K562 (cell line): ENCODE data around the gene BDP1.
A peak's percentile ranks its signal among the peaks of the same experiment; 100 is the strongest.

Experiments used
- CHD1 ChIP-seq: fragments of 200-600 bp; sonication (generic); IDR thresholded peaks from one replicate; pipeline ENCODE4 v1.6.1; 2012; ENCODE audit warnings: mild to moderate bottlenecking, moderate library complexity, low read length, inconsistent platforms
- HDGF ChIP-seq: fragments of 450-650 bp; IDR thresholded peaks from 2 replicates; pipeline ENCODE4 v1.6.1; 2016
- MAFF ChIP-seq: IDR thresholded peaks from 2 replicates; pipeline ENCODE4 v1.6.1; 2012; ENCODE audit warnings: low read length, improper control_type of control experiment
- MEIS2 ChIP-seq: fragments of 450-650 bp; IDR thresholded peaks from 2 replicates; pipeline ENCODE4 v1.6.1; 2014; ENCODE audit warnings: mild to moderate bottlenecking; ENCODE audit not compliant: partially characterized antibody
- NR2C1 ChIP-seq, 2 experiments: fragments of 450-650 bp; IDR thresholded peaks; 2 replicates each; pipeline ENCODE4 v1.6.1; 2017; ENCODE audit warnings: mild to moderate bottlenecking in 2 of 2, antibody characterized with exemption in 1 of 2, inconsistent platforms in 1 of 2, missing compliant biosample characterization in 1 of 2, missing genetic modification characterization in 1 of 2
- POLR2A ChIP-seq: fragments of 450-650 bp; conservative IDR thresholded peaks from 2 replicates; pipeline ENCODE4 v1.6.1; 2016
- STAT5B ChIP-seq: fragments of 250-450 bp; sonication (Bioruptor Pico); IDR thresholded peaks from 2 replicates; pipeline ENCODE4 v1.8.0; 2021; ENCODE audit warnings: mild to moderate bottlenecking, inconsistent platforms
- YY1 ChIP-seq, 3 experiments: IDR thresholded peaks; 2 replicates each; pipeline ENCODE4 v1.6.1; 2011; ENCODE audit warnings: low read length in 2 of 3, mild to moderate bottlenecking in 2 of 3, moderate library complexity in 2 of 3, borderline replicate concordance in 1 of 3, control low read depth in 1 of 3, low read depth in 1 of 3; ENCODE audit not compliant: insufficient read depth in 3 of 3, insufficient replicate concordance in 2 of 3, control insufficient read depth in 1 of 3, insufficient read length in 1 of 3; ENCODE audit errors: extremely low read depth in 1 of 3
- ZBTB17 ChIP-seq: fragments of 450-650 bp; formaldehyde crosslinking; IDR thresholded peaks from 2 replicates; pipeline ENCODE4 v1.4.0; 2020; ENCODE audit warnings: mild to moderate bottlenecking
- ZNF766 ChIP-seq: fragments of 200-800 bp; sonication (Bioruptor generic); conservative IDR thresholded peaks from 2 replicates; pipeline ENCODE4 v1.6.1; 2016; ENCODE audit warnings: missing genetic modification characterization, missing compliant biosample characterization
- TF ChIP-seq, protein P1 (sequence below), 3 experiments: IDR thresholded peaks in 2 of 3; conservative IDR thresholded peaks in 1 of 3; 2 replicates each; pipeline ENCODE4 v1.5.1; 2011 to 2012; ENCODE audit warnings: low read length in 3 of 3, mild to moderate bottlenecking in 3 of 3, control low read depth in 2 of 3, improper control_type of control experiment in 1 of 3, inconsistent platforms in 1 of 3, low read depth in 1 of 3, mixed read lengths in 1 of 3, moderate library complexity in 1 of 3; ENCODE audit not compliant: insufficient read depth in 2 of 3
- TF ChIP-seq, protein P2 (sequence below), 2 experiments: fragments of 450-650 bp; formaldehyde crosslinking in 1 of 2; IDR thresholded peaks; 2 replicates each; pipeline versions ENCODE4 v1.4.0 to v1.6.1; 2014 to 2020; ENCODE audit warnings: mild to moderate bottlenecking in 2 of 2, borderline replicate concordance in 1 of 2, low read depth in 1 of 2
- TF ChIP-seq, protein P3 (sequence below), 2 experiments: fragments of 450-650 bp; conservative IDR thresholded peaks; 2 replicates each; pipeline ENCODE4 v1.6.1; 2017; ENCODE audit warnings: mild to moderate bottlenecking in 2 of 2, moderate library complexity in 2 of 2
- TF ChIP-seq, protein P4 (sequence below): sonication (generic); IDR thresholded peaks from 2 replicates; pipeline ENCODE4 v1.6.1; 2016

DNA sequence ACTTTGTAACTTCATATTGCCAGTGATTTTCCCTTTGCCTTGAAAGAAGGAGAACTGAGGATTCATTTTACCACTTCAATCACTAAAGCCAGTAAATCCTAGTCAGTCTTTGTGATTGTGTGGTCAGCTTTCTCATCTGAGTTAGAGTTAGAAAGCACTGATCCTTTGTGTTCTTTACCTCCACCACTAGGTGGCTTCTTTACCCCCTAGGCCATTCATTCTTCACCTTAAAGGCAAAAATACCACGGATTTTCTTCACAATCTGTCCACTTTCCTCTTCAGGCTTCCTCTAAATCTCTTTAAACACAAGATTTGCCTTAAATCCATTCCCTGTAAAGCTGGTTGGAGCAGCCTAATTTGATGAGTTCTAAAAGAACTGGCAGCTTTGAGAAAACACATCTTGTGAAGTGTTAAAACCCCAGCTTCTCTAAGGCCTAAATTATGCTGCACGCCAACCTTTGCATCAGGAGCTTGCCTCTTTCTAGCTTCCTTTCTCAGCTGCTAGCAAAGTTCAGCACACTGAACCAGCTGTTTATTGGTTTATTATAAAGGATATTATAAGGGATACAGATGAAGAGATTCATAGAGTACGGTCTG is 20.4 kb downstream of the BDP1 start:
- TF ChIP-seq, protein P1, sequence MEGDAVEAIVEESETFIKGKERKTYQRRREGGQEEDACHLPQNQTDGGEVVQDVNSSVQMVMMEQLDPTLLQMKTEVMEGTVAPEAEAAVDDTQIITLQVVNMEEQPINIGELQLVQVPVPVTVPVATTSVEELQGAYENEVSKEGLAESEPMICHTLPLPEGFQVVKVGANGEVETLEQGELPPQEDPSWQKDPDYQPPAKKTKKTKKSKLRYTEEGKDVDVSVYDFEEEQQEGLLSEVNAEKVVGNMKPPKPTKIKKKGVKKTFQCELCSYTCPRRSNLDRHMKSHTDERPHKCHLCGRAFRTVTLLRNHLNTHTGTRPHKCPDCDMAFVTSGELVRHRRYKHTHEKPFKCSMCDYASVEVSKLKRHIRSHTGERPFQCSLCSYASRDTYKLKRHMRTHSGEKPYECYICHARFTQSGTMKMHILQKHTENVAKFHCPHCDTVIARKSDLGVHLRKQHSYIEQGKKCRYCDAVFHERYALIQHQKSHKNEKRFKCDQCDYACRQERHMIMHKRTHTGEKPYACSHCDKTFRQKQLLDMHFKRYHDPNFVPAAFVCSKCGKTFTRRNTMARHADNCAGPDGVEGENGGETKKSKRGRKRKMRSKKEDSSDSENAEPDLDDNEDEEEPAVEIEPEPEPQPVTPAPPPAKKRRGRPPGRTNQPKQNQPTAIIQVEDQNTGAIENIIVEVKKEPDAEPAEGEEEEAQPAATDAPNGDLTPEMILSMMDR (IDR thresholded peaks at IDR 0.05 in 2 of 3, conservative IDR thresholded peaks at IDR 0.05 in 1 of 3; ENCODE audit: insufficient read depth in 2 of 3, low read depth in 1 of 3, low read length in 3 of 3), result peak; percentile 34 to 67 (median 58); a peak in 5 of 6 replicates
- TF ChIP-seq STAT5B (CRISPR knock-in tag), result no peak
- TF ChIP-seq MAFF, result no peak
- TF ChIP-seq, protein P2, sequence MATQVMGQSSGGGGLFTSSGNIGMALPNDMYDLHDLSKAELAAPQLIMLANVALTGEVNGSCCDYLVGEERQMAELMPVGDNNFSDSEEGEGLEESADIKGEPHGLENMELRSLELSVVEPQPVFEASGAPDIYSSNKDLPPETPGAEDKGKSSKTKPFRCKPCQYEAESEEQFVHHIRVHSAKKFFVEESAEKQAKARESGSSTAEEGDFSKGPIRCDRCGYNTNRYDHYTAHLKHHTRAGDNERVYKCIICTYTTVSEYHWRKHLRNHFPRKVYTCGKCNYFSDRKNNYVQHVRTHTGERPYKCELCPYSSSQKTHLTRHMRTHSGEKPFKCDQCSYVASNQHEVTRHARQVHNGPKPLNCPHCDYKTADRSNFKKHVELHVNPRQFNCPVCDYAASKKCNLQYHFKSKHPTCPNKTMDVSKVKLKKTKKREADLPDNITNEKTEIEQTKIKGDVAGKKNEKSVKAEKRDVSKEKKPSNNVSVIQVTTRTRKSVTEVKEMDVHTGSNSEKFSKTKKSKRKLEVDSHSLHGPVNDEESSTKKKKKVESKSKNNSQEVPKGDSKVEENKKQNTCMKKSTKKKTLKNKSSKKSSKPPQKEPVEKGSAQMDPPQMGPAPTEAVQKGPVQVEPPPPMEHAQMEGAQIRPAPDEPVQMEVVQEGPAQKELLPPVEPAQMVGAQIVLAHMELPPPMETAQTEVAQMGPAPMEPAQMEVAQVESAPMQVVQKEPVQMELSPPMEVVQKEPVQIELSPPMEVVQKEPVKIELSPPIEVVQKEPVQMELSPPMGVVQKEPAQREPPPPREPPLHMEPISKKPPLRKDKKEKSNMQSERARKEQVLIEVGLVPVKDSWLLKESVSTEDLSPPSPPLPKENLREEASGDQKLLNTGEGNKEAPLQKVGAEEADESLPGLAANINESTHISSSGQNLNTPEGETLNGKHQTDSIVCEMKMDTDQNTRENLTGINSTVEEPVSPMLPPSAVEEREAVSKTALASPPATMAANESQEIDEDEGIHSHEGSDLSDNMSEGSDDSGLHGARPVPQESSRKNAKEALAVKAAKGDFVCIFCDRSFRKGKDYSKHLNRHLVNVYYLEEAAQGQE (IDR thresholded peaks at IDR 0.05; ENCODE audit: borderline replicate concordance), result no peak
- TF ChIP-seq, protein P2 (CRISPR knock-in tag; IDR thresholded peaks at IDR 0.05; ENCODE audit: low read depth), result no peak
- TF ChIP-seq ZBTB17 (CRISPR knock-in tag), result no peak
- TF ChIP-seq NR2C1 (IDR thresholded peaks at IDR 0.05), result no peak
- no peak for TF ChIP-seq NR2C1 (tag; IDR thresholded peaks at IDR 0.05)
- TF ChIP-seq YY1 (IDR thresholded peaks at IDR 0.05; ENCODE audit: borderline replicate concordance in 1 of 3, control insufficient read depth in 1 of 3, extremely low read depth in 1 of 3, insufficient read depth in 3 of 3, insufficient read length in 1 of 3, insufficient replicate concordance in 2 of 3, low read depth in 1 of 3, low read length in 2 of 3), result no peak
- TF ChIP-seq, protein P3, sequence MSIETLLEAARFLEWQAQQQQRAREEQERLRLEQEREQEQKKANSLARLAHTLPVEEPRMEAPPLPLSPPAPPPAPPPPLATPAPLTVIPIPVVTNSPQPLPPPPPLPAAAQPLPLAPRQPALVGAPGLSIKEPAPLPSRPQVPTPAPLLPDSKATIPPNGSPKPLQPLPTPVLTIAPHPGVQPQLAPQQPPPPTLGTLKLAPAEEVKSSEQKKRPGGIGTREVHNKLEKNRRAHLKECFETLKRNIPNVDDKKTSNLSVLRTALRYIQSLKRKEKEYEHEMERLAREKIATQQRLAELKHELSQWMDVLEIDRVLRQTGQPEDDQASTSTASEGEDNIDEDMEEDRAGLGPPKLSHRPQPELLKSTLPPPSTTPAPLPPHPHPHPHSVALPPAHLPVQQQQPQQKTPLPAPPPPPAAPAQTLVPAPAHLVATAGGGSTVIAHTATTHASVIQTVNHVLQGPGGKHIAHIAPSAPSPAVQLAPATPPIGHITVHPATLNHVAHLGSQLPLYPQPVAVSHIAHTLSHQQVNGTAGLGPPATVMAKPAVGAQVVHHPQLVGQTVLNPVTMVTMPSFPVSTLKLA (conservative IDR thresholded peaks at IDR 0.05), result no peak
- TF ChIP-seq, protein P4, sequence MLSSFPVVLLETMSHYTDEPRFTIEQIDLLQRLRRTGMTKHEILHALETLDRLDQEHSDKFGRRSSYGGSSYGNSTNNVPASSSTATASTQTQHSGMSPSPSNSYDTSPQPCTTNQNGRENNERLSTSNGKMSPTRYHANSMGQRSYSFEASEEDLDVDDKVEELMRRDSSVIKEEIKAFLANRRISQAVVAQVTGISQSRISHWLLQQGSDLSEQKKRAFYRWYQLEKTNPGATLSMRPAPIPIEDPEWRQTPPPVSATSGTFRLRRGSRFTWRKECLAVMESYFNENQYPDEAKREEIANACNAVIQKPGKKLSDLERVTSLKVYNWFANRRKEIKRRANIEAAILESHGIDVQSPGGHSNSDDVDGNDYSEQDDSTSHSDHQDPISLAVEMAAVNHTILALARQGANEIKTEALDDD, result no peak
- no peak for TF ChIP-seq MEIS2
- no peak for TF ChIP-seq POLR2A
- TF ChIP-seq HDGF, result no peak
- TF ChIP-seq CHD1, result no peak
- no peak for TF ChIP-seq ZNF766
